GM12878 (cell line): ENCODE results near the gene CILP2. TPM values are rescaled to one million over a fixed set of nuclear protein-coding genes. Genes with fewer than 3 reads are reported as not detected.

Source experiments
- ATAC-seq: fragments of 200-7000 bp; cut with Tn5 transposase; 3 replicates; pipeline ENCODE4 v1.9.1; 2020; ENCODE audit warnings: mild to moderate bottlenecking, moderate library complexity
- BruUV-seq: library from RNA; stranded (reverse); fragments of 400-500 nt; replicated peaks from 2 replicates; lab custom pipeline; 2021; lab: Mats Ljungman, UMichigan
- CTCF ChIA-PET: fragments of 300-600 bp; sonication (Branson Sonifier 250); formaldehyde crosslinking; extraction: SDS; loops from one replicate; lab custom pipeline; 2021; ENCODE audit warnings: inconsistent platforms; lab: Yijun Ruan, JAX
- POLR2A ChIA-PET: fragments of 350-600 bp; formaldehyde crosslinking; extraction: SDS; loops from one replicate; lab custom pipeline; 2021; ENCODE audit warnings: inconsistent platforms; lab: Charles Lee
- RAD21 ChIA-PET: fragments of 300-600 bp; sonication (Branson Sonifier 250); formaldehyde crosslinking; loops from one replicate; lab custom pipeline; 2023; ENCODE audit warnings: antibody characterized with exemption; ENCODE audit not compliant: unreplicated experiment; lab: Charles Lee
- SMC1A ChIA-PET: fragments of 300-600 bp; sonication (Branson Sonifier 250); formaldehyde crosslinking; loops from one replicate; lab custom pipeline; 2023; ENCODE audit not compliant: unreplicated experiment, uncharacterized antibody; lab: Charles Lee
- DNase-seq: peaks from one replicate; pipeline ENCODE4 v3.0.0-alpha.2; 2011; ENCODE audit warnings: low read depth, low spot score
- FAIRE-seq: peaks from 3 replicates; lab custom pipeline; 2011; peaks lifted over from hg19 to GRCh38; lab: Jason Lieb, UNC
- H2AFZ ChIP-seq: 2 replicates; pipeline ENCODE4 v1.6.0; 2011; ENCODE audit warnings: low read depth, low read length, control low read depth; ENCODE audit not compliant: control insufficient read depth
- H3K27ac ChIP-seq: 2 replicates; pipeline ENCODE4 v1.5.1; 2011; ENCODE audit warnings: control low read depth; ENCODE audit not compliant: control insufficient read depth, insufficient read depth
- H3K27me3 ChIP-seq, 2 experiments: replicated peaks in 1 of 2; 2 replicates each; pipeline versions ENCODE4 v1.6.0 to v1.6.1; 2011; ENCODE audit warnings: low read length in 1 of 2; ENCODE audit not compliant: control insufficient read depth in 2 of 2, insufficient read depth in 2 of 2
- H3K36me3 ChIP-seq, 2 experiments: 2 replicates each; pipeline ENCODE4 v1.5.1; 2011; ENCODE audit warnings: low read length in 1 of 2; ENCODE audit not compliant: control insufficient read depth in 2 of 2, insufficient read depth in 2 of 2
- H3K4me1 ChIP-seq: 2 replicates; pipeline ENCODE4 v1.6.1; 2011; ENCODE audit warnings: mild to moderate bottlenecking, low read length, moderate library complexity, mixed read lengths; ENCODE audit not compliant: control insufficient read depth, insufficient read depth
- H3K4me2 ChIP-seq: 2 replicates; pipeline ENCODE4 v1.6.0; 2011; ENCODE audit warnings: control low read depth; ENCODE audit not compliant: control insufficient read depth, insufficient read depth
- H3K4me3 ChIP-seq: fragments of 200-600 bp; sonication (generic); 2 replicates; pipeline ENCODE4 v1.5.1; 2016
- H3K79me2 ChIP-seq: 2 replicates; pipeline ENCODE4 v1.6.0; 2011; ENCODE audit warnings: low read length; ENCODE audit not compliant: control insufficient read depth, insufficient read depth
- H3K9ac ChIP-seq: 2 replicates; pipeline ENCODE4 v1.8.0; 2011; ENCODE audit warnings: low read length, control low read depth, mixed read lengths; ENCODE audit not compliant: control insufficient read depth, insufficient read depth
- H3K9me3 ChIP-seq: replicated peaks from 3 replicates; pipeline ENCODE4 v1.5.1; 2011; ENCODE audit warnings: mild to moderate bottlenecking, low read length; ENCODE audit not compliant: control insufficient read depth, insufficient read depth
- H4K20me1 ChIP-seq: 2 replicates; pipeline ENCODE4 v1.6.0; 2011; ENCODE audit not compliant: control insufficient read depth, insufficient read depth
- EGR1 ChIP-seq, 2 experiments: IDR thresholded peaks; 1 replicate in 1 of 2; 2 replicates in 1 of 2; pipeline ENCODE4 v1.6.1; 2011 to 2012; ENCODE audit warnings: low read depth in 2 of 2, low read length in 2 of 2, borderline replicate concordance in 1 of 2, mild to moderate bottlenecking in 1 of 2, moderate library complexity in 1 of 2
- HDGF ChIP-seq: fragments of 450-650 bp; IDR thresholded peaks from 2 replicates; pipeline ENCODE4 v1.6.1; 2016; ENCODE audit warnings: antibody characterized with exemption
- MYC ChIP-seq: IDR thresholded peaks from 2 replicates; pipeline ENCODE4 v1.6.1; 2011; ENCODE audit warnings: mild to moderate bottlenecking, low read length, moderate library complexity, inconsistent platforms; ENCODE audit not compliant: insufficient read depth, insufficient replicate concordance, insufficient read length, severe bottlenecking
- RAD21 ChIP-seq: IDR thresholded peaks from 2 replicates; pipeline ENCODE4 v1.6.1; 2011; ENCODE audit warnings: mild to moderate bottlenecking, low read depth, low read length, moderate library complexity; ENCODE audit not compliant: insufficient read depth
- SP1 ChIP-seq: IDR thresholded peaks from one replicate; pipeline ENCODE4 v1.6.1; 2011; ENCODE audit warnings: low read depth, low read length
- WGBS: methylation state at CpG from one replicate; pipeline ENCODE4 v1.1.6; 2016; ENCODE audit warnings: low lambda C conversion rate; ENCODE audit not compliant: insufficient replicate concordance, insufficient coverage; ENCODE audit errors: missing lambda C conversion rate; 5-methylcytosine and 5-hydroxymethylcytosine counted together
- in situ Hi-C: fragments of 300-500 bp; cut with MboI; formaldehyde crosslinking; loops from 9 replicates; pipeline ENCODE4 v1.14.3; 2018; ENCODE audit warnings: mixed read lengths
- intact Hi-C: fragments of 100-400 bp; cut with micrococcal nuclease; formaldehyde crosslinking; loops from one replicate; pipeline ENCODE4 v1.14.2; 2022; ENCODE audit not compliant: unreplicated experiment
- polyA plus RNA-seq, 11 experiments: library from polyadenylated mRNA; depleted of rRNA in 4 of 11; unstranded in 6 of 11; stranded (reverse) in 5 of 11; fragments of >200 nt; fragmentation: Nextera tagmentation in 4 of 11; fragmentation: Illumina TruSeq in 1 of 11; extraction: Ambion mirVana in 4 of 11; extraction: Trizol in 1 of 11; gene quantifications; 1 replicate in 1 of 11; 2 replicates in 10 of 11; pipeline versions ENCODE4 v1.2.1 to v1.2.3, GENCODE V29; 2011 to 2016; ENCODE audit warnings: inconsistent platforms in 2 of 11, missing spikeins in 2 of 11, low read depth in 1 of 11
- total RNA-seq, 4 experiments: library from RNA; depleted of rRNA in 3 of 4; stranded (reverse); fragments of >200 nt in 3 of 4; fragmentation: Illumina TruSeq in 1 of 4; extraction: Trizol in 1 of 4; gene quantifications; 2 replicates each; pipeline versions ENCODE4 v1.2.1 to v1.2.3, GENCODE V29; 2013 to 2021
- TF ChIP-seq, protein P1 (sequence below), 3 experiments: IDR thresholded peaks in 2 of 3; conservative IDR thresholded peaks in 1 of 3; 2 replicates each; pipeline ENCODE4 v1.5.1; 2011; ENCODE audit warnings: low read depth in 3 of 3, low read length in 3 of 3, mild to moderate bottlenecking in 3 of 3, control low read depth in 2 of 3, moderate library complexity in 2 of 3, inconsistent platforms in 1 of 3, mixed read lengths in 1 of 3; ENCODE audit not compliant: control insufficient read depth in 2 of 3, insufficient read depth in 1 of 3; ENCODE audit errors: extremely low read depth in 1 of 3
- TF ChIP-seq, protein P2 (sequence below): fragments of 450-650 bp; IDR thresholded peaks from 2 replicates; pipeline ENCODE4 v1.6.1; 2017; ENCODE audit warnings: mild to moderate bottlenecking, low read depth, inconsistent platforms; ENCODE audit not compliant: poor library complexity, severe bottlenecking
- TF ChIP-seq, protein P3 (sequence below): fragments of 150-350 bp; IDR thresholded peaks from 2 replicates; pipeline ENCODE4 v1.6.1; 2016; ENCODE audit warnings: low read depth, low read length

Gene CILP2
- total and polyA plus RNA-seq, 10 of the 15 experiments (the other 5 are each of a cell fraction or from before 2014, with no cell fraction given) = 0.05 to 0.08 (median 0.06) TPM; not detected in 6

DNA sequence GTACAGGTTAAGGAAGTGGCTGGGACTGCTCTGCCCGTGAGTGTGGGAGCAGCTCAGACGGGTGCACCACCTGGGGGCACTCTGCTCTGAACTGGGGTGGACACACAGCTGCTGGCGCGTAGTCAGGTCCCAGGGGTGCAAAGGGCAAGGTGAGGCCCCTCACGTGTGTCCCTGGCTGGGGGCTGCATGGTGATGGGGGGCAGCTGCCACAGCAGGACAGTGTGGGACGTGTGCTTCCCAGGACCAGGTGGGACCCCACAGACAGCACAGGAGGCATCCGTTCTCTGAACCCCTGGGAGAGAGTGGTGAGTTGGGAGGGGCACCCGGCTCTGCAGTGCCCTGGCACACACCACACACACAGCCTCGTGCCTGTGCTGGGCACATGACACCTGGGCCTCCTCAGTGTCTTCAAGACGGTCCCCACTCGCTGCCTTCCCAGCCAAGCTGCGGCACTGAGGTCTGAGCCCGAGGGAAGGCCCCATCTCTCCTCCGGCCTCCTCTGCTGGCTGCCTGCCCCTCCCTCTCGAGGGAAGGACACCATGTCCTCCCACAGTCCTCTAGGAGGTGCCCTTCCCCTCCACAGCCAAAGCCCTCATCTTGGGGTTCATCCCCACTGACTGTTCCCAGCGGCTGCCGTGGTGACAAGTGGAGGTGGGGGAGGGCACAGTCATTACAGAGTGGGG is 24.7 kb downstream of the CILP2 start:
- Histone ChIP-seq H3K4me1 (no peaks in the 10 kb centered on the region), H3K4me3 (no peak overlapping the region), H4K20me1 (no peaks in the 10 kb centered on the region), H2AFZ (no peak overlapping the region), H3K4me2 (no peak overlapping the region), H3K27ac (no peak overlapping the region), H3K27me3 (no peaks in the 10 kb centered on the region), H3K36me3 (peaks cover 0 to 6% of the 10 kb centered on the region in 2 experiments; a peak in 3 of 4 replicates), H3K9ac (no peak overlapping the region), H3K9me3 (no peaks in the 10 kb centered on the region), H3K79me2 (no peaks in the 10 kb centered on the region)
- CTCF ChIA-PET = no interaction called here
- 78% methylated on average over 16 of the region's 17 CpGs for WGBS
- peak; percentile 57 for ATAC-seq
- no peak for DNase-seq
- TF ChIP-seq, protein P1, sequence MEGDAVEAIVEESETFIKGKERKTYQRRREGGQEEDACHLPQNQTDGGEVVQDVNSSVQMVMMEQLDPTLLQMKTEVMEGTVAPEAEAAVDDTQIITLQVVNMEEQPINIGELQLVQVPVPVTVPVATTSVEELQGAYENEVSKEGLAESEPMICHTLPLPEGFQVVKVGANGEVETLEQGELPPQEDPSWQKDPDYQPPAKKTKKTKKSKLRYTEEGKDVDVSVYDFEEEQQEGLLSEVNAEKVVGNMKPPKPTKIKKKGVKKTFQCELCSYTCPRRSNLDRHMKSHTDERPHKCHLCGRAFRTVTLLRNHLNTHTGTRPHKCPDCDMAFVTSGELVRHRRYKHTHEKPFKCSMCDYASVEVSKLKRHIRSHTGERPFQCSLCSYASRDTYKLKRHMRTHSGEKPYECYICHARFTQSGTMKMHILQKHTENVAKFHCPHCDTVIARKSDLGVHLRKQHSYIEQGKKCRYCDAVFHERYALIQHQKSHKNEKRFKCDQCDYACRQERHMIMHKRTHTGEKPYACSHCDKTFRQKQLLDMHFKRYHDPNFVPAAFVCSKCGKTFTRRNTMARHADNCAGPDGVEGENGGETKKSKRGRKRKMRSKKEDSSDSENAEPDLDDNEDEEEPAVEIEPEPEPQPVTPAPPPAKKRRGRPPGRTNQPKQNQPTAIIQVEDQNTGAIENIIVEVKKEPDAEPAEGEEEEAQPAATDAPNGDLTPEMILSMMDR (IDR thresholded peaks at IDR 0.05 in 2 of 3, conservative IDR thresholded peaks at IDR 0.05 in 1 of 3; ENCODE audit: control insufficient read depth in 2 of 3, extremely low read depth in 1 of 3, insufficient read depth in 1 of 3, low read depth in 3 of 3, low read length in 3 of 3) = peak in 2 of 3 experiments; percentile 25 to 41; a peak in 2 of 6 replicates
- TF ChIP-seq, protein P2, sequence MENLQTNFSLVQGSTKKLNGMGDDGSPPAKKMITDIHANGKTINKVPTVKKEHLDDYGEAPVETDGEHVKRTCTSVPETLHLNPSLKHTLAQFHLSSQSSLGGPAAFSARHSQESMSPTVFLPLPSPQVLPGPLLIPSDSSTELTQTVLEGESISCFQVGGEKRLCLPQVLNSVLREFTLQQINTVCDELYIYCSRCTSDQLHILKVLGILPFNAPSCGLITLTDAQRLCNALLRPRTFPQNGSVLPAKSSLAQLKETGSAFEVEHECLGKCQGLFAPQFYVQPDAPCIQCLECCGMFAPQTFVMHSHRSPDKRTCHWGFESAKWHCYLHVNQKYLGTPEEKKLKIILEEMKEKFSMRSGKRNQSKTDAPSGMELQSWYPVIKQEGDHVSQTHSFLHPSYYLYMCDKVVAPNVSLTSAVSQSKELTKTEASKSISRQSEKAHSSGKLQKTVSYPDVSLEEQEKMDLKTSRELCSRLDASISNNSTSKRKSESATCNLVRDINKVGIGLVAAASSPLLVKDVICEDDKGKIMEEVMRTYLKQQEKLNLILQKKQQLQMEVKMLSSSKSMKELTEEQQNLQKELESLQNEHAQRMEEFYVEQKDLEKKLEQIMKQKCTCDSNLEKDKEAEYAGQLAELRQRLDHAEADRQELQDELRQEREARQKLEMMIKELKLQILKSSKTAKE = no peak
- TF ChIP-seq RAD21 = peak; percentile 20; the same call in 1 of the 2 replicates
- no peak for TF ChIP-seq HDGF
- no peak for TF ChIP-seq MYC
- TF ChIP-seq SP1 = no peak
- TF ChIP-seq EGR1 (IDR thresholded peaks at IDR 0.05; ENCODE audit: borderline replicate concordance in 1 of 2, low read depth in 2 of 2, low read length in 2 of 2) = no peak
- TF ChIP-seq, protein P3, sequence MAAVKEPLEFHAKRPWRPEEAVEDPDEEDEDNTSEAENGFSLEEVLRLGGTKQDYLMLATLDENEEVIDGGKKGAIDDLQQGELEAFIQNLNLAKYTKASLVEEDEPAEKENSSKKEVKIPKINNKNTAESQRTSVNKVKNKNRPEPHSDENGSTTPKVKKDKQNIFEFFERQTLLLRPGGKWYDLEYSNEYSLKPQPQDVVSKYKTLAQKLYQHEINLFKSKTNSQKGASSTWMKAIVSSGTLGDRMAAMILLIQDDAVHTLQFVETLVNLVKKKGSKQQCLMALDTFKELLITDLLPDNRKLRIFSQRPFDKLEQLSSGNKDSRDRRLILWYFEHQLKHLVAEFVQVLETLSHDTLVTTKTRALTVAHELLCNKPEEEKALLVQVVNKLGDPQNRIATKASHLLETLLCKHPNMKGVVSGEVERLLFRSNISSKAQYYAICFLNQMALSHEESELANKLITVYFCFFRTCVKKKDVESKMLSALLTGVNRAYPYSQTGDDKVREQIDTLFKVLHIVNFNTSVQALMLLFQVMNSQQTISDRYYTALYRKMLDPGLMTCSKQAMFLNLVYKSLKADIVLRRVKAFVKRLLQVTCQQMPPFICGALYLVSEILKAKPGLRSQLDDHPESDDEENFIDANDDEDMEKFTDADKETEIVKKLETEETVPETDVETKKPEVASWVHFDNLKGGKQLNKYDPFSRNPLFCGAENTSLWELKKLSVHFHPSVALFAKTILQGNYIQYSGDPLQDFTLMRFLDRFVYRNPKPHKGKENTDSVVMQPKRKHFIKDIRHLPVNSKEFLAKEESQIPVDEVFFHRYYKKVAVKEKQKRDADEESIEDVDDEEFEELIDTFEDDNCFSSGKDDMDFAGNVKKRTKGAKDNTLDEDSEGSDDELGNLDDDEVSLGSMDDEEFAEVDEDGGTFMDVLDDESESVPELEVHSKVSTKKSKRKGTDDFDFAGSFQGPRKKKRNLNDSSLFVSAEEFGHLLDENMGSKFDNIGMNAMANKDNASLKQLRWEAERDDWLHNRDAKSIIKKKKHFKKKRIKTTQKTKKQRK = no peak
- in situ Hi-C loops (no loop called here), intact Hi-C loops (no loop called here)
- SMC1A ChIA-PET = no interaction called here
- no TSS peak for BruUV-seq
- POLR2A ChIA-PET = no interaction called here
- FAIRE-seq = no peak
- RAD21 ChIA-PET = no interaction called here
